ENCODE results near the gene LPGAT1. TPM values are rescaled to one million over a fixed set of nuclear protein-coding genes. Genes with fewer than 3 reads are reported as not detected.

Gene LPGAT1
- total and polyA plus RNA-seq, 2 donors (not counting 3 experiments of a cell fraction or from before 2014, with no cell fraction given): 6.1 to 46.0 TPM

- CTCF ChIA-PET: interaction anchor here (0.7 to 1.4 kb wide), 3 partner anchors 17 to 59 kb away, joined by 3 read pairs; no protein-coding TSS in a partner anchor
- H3K9ac ChIP-seq (replicated peaks; ENCODE audit: extremely low read depth, insufficient read depth, low read length): no peak overlapping the region
- FAIRE-seq (no peak), DNase-seq (ENCODE audit: low read depth, low spot score) (no peak)
- H3K27ac ChIP-seq (ENCODE audit: insufficient read depth, low read depth, low read length): no peak overlapping the region
- no peaks in the 10 kb centered on the region for H3K9me3 ChIP-seq (replicated peaks; ENCODE audit: control insufficient read depth, insufficient read depth, low read length)
- no peak overlapping the region for H3K4me2 ChIP-seq (ENCODE audit: insufficient read depth, low read length)
- H3K4me1 ChIP-seq (ENCODE audit: control insufficient read depth, extremely low read depth, insufficient read depth, low read length): no peaks in the 10 kb centered on the region
- no peak overlapping the region for H2AFZ ChIP-seq (ENCODE audit: low read depth, low read length)
- dilution Hi-C loops (cut with MboI; ENCODE audit: extremely low pct_ligation_motif_present, low sequenced_read_pairs) (no loop called here), intact Hi-C loops (cut with micrococcal nuclease) (no loop called here)
- POLR2A ChIA-PET: no interaction called here
- H3K27me3 ChIP-seq (ENCODE audit: control insufficient read depth in 2 of 2, insufficient read depth in 2 of 2, low read length in 2 of 2): peaks cover 0 to 2% of the 10 kb centered on the region in 2 experiments
- TF ChIP-seq POLR2AphosphoS5 (IDR thresholded peaks at IDR 0.05; ENCODE audit: insufficient read depth, low read depth, low read length) (no peak), POLR2A (IDR thresholded peaks at IDR 0.05; ENCODE audit: low read depth, low read length) (no peak), EZH2 (IDR thresholded peaks at IDR 0.05; ENCODE audit: borderline replicate concordance, low read depth, low read length, severe bottlenecking) (no peak), JUN (IDR thresholded peaks at IDR 0.05; ENCODE audit: borderline replicate concordance, insufficient read depth, insufficient read length, low read depth) (no peak), FOS (IDR thresholded peaks at IDR 0.05; ENCODE audit: borderline replicate concordance, insufficient read depth, low read length) (no peak), GATA2 (IDR thresholded peaks at IDR 0.05; ENCODE audit: insufficient read depth, insufficient read length, low read depth, low read length) (no peak), MYC (IDR thresholded peaks at IDR 0.05; ENCODE audit: low read depth, low read length) (no peak), CTCF (IDR thresholded peaks at IDR 0.05; ENCODE audit: extremely low read depth in 1 of 2, insufficient read depth in 1 of 2, low read depth in 1 of 2, low read length in 2 of 2) (no peak)
- TF ChIP-seq, protein P1, sequence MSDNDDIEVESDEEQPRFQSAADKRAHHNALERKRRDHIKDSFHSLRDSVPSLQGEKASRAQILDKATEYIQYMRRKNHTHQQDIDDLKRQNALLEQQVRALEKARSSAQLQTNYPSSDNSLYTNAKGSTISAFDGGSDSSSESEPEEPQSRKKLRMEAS (IDR thresholded peaks at IDR 0.05; ENCODE audit: insufficient read depth, insufficient read length): no peak
- H3K79me2 ChIP-seq (ENCODE audit: control insufficient read depth, insufficient read depth, low read length): no peaks in the 10 kb centered on the region
- no TSS peak for BruUV-seq (replicated peaks)
- H3K36me3 ChIP-seq (ENCODE audit: control insufficient read depth in 2 of 2, extremely low read depth in 1 of 2, insufficient read depth in 2 of 2, low read length in 2 of 2): no peaks in the 10 kb centered on the region
- H3K4me3 ChIP-seq (replicated peaks in 1 of 3; ENCODE audit: insufficient read depth in 1 of 3, low read depth in 1 of 3, low read length in 3 of 3): no peak overlapping the region
- no peaks in the 10 kb centered on the region for H3K9me1 ChIP-seq (replicated peaks; ENCODE audit: control insufficient read depth, extremely low read depth, insufficient read depth, low read length)
- H4K20me1 ChIP-seq (replicated peaks; ENCODE audit: control insufficient read depth, extremely low read depth, insufficient read depth, low read length): no peaks in the 10 kb centered on the region
Measured at GRCh38 chr1:211851174-211851573, 20.6 kb upstream of the LPGAT1 start.
